SU-DHL-6 (cell line): ENCODE results near the gene ACTL6A.

Source experiments
- EZH2phosphoT487 ChIP-seq: fragments of 200-600 bp; sonication (generic), shearing (Covaris generic); conservative IDR thresholded peaks from 2 replicates; pipeline ENCODE4 v1.6.1; 2018; ENCODE audit warnings: mild to moderate bottlenecking, antibody characterized with exemption, low read length, moderate library complexity, mixed read lengths
- TF ChIP-seq, protein P1 (sequence below): fragments of 200-600 bp; sonication (generic); IDR thresholded peaks from one replicate; pipeline ENCODE4 v1.5.1; 2017; ENCODE audit warnings: antibody characterized with exemption, mild to moderate bottlenecking, low read length, moderate library complexity; ENCODE audit not compliant: insufficient read depth, poor library complexity, severe bottlenecking

DNA sequence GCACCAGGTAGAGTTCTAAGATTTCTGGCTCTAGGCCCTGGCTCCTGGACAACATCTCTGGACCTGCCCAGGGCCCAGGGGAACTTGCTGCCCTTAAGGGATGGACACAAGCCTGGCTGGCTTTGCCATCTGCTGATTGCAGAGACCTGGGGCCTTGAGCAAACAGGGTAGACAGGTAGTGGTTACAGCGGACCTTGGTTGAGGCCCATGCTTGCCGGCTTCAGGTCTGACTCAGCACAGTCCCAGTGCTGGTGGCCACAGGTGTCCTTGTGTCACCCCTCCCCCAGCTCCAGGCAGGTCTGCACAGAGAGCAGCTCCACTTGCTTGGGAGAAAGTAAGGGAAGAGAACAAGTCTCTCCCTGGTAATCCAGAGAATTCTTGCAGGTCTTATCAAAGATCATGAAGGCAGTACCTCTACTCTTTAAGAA, 15.9 kb upstream of the ACTL6A start:
- TF ChIP-seq, protein P1, sequence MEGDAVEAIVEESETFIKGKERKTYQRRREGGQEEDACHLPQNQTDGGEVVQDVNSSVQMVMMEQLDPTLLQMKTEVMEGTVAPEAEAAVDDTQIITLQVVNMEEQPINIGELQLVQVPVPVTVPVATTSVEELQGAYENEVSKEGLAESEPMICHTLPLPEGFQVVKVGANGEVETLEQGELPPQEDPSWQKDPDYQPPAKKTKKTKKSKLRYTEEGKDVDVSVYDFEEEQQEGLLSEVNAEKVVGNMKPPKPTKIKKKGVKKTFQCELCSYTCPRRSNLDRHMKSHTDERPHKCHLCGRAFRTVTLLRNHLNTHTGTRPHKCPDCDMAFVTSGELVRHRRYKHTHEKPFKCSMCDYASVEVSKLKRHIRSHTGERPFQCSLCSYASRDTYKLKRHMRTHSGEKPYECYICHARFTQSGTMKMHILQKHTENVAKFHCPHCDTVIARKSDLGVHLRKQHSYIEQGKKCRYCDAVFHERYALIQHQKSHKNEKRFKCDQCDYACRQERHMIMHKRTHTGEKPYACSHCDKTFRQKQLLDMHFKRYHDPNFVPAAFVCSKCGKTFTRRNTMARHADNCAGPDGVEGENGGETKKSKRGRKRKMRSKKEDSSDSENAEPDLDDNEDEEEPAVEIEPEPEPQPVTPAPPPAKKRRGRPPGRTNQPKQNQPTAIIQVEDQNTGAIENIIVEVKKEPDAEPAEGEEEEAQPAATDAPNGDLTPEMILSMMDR, result no peak
- no peak for TF ChIP-seq EZH2phosphoT487
